CD4-positive, alpha-beta T cell treated with Interleukin-21 for 1 hour (primary cell): ENCODE results near the gene CAMTA1.
"Not testable (repeated sequence)": the region's sequence is repeated elsewhere in the genome, so short reads cannot be mapped to it uniquely, and the experiment has no call there.

Experiments used
- DNase-seq: peaks from one replicate; pipeline ENCODE4 v3.0.0-alpha.2; 2020

Gene CAMTA1

DNA sequence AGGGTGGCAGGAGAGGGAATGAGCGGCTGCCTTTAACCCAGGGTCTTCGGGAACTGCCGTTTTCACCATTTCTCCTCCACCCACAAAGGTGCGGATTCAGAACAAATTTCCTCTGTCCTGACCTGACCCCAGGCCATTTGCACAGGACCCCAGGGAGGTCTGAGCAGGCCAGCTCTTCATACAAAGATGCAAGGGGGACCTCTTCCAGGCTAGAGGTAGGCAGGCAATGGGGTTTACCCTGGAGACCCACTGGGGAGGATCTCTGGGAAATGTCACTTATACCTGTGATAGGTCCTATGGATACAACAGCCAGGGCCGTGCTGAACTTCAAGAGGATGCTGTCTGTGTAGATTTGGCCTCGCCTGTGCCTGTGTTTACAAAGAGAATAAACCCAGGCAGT is 896.1 kb downstream of the CAMTA1 start:
- DNase-seq, result no peak

DNA sequence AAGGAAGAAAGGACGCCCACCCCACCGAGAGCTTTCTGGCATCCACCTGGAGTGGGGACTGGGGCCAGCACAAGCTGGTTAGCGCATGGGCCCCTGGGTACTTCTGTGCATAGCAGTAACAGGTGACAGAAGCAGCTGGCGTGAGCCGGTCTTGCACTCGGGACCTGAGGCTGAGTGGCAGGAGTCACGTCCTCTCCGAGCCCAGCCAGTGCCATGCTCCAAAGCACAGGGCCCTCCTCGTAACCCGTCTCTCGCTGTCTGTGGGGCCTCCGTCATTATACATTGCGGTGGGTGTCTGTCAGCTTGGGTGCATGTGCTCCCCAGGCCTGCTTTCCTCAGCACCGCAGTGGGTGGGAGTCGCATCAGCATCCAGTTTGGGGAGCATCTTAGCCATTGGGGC is 898.3 kb downstream of the CAMTA1 start:
- no peak for DNase-seq

DNA sequence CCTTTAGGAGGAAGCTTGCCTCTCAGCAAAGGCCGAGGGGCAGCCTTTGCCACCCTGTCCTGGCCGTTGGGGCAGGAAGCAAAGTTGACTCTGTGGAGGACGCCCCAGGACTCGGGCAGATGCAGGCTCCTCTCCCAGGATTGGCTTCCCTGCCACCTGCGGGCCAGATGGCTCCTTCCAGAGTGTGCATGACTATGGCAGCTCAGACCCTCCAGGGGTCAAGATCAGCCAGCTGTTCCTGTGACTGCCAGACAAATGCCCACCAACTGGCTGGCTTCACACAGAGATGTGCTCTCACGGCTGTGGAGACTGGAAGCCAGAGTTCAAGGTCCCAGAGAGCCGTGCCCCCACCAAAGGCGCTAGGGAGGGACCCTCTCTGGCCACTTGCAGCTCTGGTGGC is 898.9 kb downstream of the CAMTA1 start:
- no peak for DNase-seq

DNA sequence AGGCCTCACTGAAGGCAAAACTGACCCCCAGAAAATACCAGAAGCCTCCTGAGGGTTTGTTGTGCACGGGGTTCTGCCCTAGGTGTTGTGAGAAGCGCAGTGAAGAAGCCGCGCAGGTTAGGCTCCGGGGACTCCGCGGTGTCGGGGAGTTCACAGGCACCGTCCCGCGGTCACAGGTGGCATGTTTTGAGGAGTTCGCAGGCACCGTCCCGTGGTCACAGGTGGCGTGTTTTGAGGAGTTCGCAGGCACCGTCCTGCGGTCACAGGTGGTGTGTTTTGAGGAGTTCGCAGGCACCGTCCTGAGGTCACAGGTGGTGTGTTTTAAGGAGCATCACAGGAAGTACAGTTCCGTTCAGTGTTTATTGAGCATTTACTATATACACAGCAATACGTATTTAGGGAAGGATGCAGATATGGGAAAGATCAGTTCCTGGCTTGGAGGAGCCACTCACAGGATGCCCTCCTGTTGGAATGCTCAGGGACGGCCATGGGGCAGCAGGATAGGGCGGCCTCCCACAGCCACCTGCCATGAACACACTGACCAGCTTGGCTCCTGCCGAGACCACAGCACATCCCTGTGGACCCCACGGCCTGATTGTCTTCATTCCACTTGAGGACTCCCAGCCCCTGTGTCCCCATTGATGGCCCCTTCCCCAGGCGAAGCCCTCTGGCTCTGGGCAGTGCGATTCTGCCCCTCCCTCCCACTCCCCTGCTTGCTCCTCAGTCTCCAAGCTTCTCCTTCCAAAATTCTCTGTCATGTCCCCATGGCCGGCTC is 899.8 kb downstream of the CAMTA1 start:
- DNase-seq, result no peak

DNA sequence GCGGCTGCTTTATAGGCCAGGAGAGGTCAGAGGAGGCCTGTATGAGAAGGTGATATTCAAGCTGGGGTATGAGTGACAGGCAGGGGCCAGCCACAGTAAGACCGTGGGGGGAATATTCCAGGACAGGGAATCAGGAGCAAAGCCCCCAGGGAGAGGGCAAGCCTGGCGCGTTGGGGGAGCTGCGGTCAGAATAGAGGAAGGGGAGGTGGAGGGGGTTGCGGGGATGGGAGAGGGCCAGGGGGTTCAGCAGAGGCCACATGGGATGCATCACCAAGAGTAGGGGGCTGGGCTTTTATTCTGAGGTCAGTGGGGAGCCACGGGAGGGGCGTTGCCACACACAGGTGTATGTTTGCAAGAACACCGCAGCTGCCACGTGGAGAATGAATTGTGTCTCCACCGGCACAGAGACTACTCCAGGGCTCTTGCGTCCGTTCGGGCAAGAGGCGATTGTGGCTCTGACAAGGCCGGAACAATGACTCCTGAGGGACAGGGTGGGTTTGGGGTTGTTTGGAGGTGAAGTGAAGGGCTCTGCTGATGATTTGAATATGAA is 901.1 kb downstream of the CAMTA1 start:
- no peak for DNase-seq

DNA sequence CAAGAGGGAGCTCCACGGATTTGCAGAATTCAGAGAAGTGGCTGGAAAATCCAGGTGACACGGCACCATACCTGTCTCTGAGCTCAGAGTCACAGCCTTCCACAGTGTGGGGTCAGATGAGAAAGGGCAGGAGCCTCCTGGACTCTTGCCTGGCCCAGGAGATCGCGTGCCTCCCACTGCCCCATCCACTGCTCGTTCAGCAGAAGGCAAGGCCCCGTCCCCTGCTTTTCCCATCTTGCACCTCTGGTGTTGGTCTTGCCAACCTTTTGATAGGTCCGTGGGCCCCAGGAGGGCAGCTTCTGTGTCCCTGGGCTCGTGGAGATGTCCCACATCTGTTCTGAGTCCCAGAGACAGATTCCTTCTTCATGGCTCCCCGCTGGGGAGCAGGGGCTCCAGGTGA is 902.2 kb downstream of the CAMTA1 start:
- no peak for DNase-seq

DNA sequence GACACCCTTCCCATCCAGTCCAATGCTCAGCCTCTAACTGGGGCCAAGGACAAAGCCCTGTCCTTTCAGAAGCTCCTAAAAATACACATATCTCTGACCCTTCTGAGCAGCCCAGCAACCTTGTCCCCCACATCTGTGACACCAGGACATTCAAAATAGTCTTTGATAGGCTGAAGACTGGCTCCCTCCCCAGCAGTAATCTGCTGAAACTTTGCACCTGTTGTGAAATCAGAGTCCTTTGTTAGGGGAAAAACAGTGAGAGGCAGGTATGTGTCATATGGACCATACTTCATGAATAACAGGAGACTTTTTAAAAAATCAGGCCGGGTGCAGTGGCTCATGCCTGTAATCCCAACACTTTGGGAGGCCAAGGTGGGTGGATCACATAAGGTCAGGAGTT is 903.4 kb downstream of the CAMTA1 start:
- DNase-seq, result no peak

DNA sequence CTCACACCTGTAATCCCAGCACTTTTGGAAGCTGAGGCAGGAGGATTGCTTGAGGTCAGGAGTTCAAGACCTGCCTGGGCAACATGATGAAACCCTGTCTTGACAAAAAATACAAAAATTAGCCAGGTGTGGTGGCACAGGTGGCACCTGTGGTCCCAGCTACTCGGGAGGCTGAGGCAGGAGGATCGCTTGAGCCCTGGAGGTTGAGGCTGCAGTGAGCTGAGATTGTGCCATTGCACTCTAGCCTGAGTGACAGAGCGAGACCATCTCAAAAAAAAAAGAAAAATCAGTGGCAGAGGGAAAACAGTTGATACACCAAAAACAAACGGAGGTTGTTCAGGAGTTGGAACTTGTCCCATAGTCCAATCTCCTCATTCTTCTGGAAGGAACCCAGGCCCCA is 904.1 kb downstream of the CAMTA1 start:
- not testable (repeated sequence) for DNase-seq

DNA sequence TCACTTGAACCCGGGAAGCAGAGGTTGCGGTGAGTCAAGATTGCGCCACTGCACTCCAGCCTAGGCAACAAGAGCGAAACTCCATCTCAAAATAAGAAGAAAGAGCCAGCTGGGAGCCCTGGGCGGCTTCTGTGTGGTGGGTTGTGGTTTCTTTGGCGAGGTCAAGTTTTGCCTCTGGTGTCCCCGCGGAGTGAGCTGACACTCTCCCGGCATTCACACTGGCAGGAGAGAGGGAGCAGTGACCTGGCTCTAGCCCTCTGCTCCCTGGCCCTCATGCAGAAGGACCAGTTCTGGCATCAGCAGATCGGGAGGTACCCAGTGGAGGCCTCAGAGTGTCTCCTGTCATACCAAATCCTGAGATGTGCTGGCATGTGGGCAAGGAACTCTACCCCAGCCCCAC is 904.8 kb downstream of the CAMTA1 start:
- DNase-seq, result no peak

DNA sequence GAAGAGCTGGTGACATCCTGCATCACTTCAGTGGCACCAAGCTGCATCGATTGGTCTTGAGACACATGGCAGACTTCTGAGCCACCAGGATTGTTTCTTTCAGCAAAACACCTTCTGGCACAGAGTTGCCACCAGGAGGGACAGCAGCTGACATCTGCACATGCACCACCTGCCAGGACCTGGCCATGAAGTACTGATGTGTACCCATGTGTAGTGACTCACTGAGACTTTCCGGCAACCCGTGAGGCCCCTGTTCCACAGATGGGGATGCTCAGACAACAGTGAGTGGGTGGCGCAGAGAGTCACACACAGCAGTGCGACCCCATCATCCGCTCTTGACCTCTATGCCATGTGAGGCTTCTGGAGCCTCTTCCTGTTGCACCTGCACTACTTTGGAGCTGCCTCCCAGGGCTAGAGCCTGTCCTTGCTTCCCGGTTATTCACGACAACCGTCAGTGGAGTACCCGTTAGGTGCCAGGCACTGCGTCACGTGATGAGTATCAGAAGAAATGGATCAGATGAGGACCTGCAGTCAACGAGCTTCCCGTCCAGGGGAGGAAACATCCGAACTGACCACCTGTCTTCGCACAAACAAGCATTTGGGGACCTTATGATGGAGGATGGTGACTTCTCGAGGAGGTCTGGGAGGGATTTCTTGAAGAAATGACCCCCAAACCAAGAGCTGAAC is 905.4 kb downstream of the CAMTA1 start:
- DNase-seq, result no peak

DNA sequence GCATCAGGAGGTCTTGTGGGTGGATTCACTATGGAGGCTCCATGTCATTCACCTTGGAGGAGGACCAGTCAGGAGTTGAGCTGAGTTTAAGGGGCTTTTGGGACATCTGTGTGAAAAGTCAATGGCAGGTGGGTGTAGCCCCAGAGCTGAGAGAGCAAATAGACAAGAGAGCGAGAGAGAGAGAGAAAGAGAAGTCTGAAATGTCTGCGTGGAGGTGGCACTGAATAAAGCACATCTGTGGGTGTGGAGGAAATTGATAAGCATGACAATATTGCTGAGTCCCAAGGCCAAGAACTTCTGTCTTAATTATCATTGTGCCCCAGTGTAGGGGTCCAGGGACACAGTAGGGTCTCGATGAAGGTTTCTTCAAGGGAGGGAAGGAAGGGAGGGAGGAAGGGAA is 906.3 kb downstream of the CAMTA1 start:
- DNase-seq, result no peak

DNA sequence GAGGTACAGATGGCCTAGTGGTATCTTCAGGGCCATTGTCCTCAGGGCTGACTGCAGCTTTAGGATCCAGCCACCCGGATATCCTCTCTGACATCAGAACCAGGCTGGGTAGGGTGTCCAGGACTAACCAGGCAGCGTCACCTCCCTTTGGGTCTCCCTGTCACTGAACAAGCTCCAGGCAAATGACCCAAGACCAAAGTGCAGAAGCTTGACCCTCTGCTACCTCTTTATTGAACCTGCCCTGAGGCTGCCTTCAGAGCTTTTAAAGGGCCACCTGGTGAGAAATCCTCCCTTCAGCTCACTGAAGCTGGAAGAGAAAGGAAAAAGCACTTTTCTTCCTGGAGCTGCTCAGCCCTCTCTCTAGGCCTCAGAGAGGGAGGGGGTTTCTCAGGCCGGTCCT is 906.8 kb downstream of the CAMTA1 start:
- DNase-seq, result no peak

DNA sequence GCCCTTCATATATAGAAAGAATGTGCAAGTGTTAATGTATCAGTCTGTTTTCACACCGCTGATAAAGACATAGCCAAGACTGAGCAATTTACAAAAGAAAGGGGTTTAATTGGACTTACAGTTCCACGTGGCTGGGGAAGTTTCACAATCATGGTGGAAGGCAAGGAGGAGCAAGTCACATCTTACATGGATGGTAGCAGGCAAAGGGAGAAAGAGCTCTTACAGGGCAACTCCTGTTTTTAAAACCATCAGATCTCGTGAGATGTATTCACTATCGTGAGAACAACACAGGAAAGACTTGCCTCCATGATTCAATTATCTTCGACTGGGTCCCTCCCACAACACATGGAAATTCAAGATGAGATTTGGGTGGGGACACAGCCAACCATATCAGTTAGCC is 907.8 kb downstream of the CAMTA1 start:
- not testable (repeated sequence) for DNase-seq

DNA sequence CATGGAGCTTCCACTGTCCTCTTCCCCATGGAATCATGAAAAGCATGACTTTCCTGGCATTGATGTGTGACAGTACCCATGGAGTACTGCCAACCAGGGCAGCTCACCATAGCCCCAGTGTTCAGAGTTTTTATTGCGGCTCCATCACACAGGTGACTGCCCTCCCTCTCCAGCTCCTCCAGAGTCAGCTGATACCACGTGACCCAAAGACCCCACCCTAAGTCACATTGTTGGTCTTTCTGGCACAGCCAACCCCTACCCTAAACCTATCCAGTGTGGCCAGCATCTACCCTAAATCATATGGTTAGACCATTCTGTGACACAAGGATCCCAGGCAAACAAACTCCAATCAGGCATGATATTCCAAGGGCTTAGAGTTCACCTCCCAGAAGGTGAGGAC is 908.4 kb downstream of the CAMTA1 start:
- no peak for DNase-seq

DNA sequence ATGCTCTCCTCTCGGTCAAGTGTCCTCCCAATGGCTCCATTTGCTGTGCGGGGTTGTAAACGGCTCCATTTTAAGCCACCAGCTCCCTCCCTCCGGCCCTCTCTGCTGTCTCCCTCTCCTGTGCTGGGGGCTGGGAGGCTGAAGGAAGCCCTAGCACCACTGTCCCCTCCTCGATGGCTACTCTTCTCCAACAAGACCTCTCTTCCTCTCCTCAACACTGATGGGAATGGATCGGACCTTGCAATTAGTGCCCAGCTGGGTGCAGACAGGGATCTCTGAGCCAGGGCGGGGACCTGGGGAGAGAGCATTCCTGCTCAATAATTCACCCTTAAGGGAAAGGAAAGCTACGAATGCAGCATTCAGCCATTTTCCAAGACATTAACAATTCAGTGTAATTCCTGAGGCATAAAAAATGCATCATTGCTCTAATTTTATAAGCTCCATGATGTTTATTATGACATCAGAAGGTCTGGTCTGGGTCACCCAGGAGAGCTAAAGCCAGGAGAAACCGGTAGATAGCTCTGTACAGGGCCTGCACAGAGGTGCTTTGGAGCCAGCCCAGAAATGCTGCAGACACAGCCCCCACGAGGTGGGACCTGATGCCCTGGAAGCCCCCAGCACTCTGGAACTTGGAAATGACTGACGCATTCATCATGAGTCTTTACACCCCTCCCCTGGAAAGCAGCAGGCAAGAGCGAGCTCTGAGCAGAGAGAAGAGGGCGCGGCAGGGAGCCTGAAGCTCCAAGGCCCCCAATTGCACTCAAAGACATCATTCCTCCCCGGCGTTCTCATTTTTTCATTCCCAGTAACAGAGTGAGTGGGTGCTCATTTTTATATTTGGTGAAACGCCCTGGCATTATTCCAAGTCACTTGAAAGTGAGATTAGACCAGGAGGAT is 909.6 kb downstream of the CAMTA1 start:
- DNase-seq, result no peak

DNA sequence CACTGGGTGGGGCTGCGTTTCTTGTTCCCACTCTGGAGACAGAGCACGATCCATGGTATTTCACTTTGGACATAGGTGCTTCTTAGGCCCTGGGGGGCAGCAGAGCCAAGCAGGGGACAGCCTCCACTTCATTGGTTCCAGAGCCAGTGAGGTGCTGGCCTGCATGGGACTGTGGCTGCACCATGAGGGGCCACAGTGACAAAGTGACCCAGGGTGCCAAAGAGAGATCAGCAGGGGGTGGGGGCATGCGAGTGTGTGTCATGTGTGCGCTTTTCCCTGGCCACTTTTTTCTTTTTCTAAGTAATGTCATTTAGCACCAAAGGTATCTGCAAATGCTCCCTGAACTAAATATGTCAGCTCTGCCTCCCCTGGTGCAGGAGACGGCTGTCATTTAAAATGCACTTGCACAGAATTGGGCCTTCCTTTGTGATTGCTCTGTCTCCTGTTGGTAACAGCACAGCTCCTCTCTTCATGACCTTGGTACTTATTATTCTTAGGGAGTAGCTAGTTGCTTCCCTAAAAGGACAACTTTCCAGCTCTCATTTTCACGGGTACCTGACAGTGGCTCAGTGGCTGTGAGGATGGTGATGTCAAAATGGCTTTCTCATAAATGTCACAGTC is 910.4 kb downstream of the CAMTA1 start:
- no peak for DNase-seq

DNA sequence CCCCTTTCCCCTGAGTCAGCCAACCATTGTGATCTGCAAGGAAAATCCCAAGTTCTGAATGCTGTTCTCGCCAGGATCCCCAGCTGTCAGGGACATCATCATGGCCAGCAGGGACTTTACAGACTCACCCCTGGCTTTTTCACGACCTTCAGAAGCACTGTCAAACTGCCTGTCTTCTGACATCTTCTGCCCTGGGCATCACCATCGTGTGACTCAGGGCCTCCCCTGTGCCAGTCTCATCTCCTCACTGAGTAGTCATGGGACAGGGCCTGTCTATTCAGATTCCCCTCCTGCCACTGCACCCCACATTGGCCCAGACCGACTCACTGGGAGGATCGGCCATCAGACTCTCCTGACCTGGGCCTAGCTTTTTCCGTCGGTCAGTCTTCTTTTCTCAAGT is 913.4 kb downstream of the CAMTA1 start:
- DNase-seq, result no peak

DNA sequence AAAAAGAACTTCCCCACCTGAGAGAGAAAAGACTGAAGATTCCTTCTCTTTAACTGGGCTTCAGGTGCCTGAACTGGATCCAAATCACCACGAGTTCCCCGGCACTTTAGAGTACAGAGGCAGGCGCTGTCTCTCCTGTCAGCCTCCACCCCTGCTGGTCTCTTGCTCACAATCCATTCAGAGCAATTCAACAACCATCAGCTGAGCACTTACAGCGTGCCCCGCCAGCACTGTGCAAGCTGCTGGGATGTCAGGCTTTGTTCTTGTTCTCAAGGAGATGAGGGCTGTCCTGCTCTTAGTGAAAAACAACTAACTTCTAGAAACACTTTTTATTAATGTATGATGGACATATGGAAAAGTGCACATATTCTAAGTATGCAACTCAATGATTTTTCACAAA is 917.1 kb downstream of the CAMTA1 start:
- no peak for DNase-seq

DNA sequence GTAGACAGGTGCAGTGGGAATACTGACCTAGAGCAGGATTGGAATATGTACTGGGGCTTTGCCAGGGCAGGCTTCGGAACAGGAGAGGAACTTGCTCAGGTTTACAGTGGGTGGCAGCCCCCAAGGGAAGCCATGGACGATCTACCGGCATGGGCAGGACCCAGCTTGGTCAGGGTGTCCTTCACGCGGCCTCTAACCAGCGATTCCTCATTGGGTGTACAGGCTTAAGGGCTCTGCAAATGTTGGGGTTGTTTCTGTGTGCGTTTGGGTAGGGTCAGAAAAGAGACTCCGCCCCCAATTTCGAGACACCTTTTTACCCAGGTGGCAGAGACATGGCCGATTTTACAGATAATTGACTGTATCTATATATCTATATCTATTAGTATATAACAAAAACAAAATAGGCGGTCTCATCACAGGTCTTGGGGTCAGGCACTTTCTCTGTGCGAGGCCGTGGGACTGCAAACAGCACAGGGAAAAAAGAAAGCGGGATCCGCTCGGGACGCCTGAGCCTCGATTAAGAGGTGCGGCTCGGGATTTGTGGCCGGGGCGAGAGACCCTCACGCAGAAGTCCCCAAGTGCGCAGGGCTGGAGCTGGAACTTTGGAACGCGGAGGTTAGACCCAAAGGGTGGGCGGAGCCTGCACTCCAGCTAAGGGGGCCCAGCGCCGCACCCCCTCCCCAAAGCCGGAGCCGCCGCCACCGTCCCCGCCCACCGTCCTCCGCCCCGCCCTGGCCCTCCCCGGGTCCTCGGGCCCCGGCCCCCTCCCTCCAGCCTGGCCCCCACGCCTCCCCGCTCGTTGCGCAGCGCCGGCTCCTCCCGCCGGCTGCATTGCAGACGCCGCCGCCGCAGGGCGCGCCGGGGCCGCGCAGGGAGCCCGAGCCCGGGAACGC is 918.3 kb downstream of the CAMTA1 start:
- DNase-seq, result peak; percentile 42

DNA sequence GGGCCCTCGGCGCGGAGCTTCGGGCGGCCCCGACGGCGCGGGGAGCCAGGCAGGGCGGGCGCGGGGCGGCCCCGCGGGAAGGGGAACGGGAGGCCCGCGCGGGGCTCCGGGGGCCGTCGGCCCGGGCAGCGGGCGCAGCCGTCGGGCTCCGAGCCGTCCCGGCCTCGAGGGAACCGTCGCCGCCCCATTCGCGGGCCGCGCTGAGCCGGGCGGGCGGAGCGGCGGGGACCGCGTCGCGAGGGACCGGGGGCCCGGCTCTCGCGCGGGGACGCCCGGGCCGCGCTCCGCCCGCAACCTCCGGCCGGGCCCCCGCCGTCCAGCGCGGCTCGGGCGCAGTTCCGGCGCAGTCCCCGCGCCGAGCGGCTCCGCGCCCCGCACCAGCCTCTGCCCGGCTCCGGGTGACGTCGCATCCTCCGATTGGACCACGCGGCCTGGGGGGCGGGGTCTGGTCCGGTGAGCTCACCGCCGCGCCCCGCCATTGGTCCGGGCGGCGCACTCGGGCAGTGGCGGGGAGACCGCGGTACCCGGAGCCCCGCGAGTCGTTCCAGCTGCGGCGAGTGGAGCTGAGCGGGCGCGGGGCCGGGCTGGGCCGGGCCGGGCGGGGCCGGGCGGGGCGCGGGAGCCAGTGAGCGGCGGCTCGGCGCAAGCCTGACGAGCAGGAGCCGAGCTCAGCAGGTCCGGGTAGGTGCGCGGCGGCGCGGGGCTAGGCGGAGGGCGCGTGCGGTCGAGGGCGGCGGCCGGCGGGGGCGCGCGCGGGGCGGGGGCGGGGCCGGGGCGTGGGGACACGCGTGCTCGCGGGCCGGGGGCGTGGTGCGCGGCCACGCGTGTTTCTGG is 919.2 kb downstream of the CAMTA1 start:
- DNase-seq, result peak; percentile 94
